T-cell (primary cell): ENCODE results near the gene RIN3. TPM values are rescaled to one million over a fixed set of nuclear protein-coding genes. Genes with fewer than 3 reads are reported as not detected.
A peak's percentile ranks its signal among the peaks of the same experiment; 100 is the strongest.

Source experiments
- ATAC-seq, 4 experiments: fragments of 200-7000 bp in 3 of 4; fragments of 150-1000 bp in 1 of 4; cut with Tn5 transposase; replicated peaks in 1 of 4; 1 replicate in 3 of 4; 2 replicates in 1 of 4; pipeline ENCODE4 v1.10.0; 2021; ENCODE audit warnings: moderate library complexity in 3 of 4, mild to moderate bottlenecking in 2 of 4, moderate number of reproducible peaks in 1 of 4
- CTCF ChIA-PET, 2 donors: fragments of 300-600 bp; sonication (Branson Sonifier 250); formaldehyde crosslinking; loops; one replicate each; lab custom pipeline; 2022; ENCODE audit warnings: antibody characterized with exemption in 2 of 2; lab: Charles Lee
- POLR2A ChIA-PET, 2 donors: fragments of 300-600 bp; sonication (Branson Sonifier 250); formaldehyde crosslinking; loops; one replicate each; lab custom pipeline; 2022; ENCODE audit warnings: antibody characterized with exemption in 2 of 2; lab: Charles Lee
- DNase-seq, 35 experiments: peaks; one replicate each; pipeline versions ENCODE4 v3.0.0 to v3.0.0-alpha.2; 2013 to 2023
- H3K27ac ChIP-seq: one replicate; pipeline ENCODE4 v1.5.1; 2013; ENCODE audit warnings: low read length
- H3K27me3 ChIP-seq, 2 experiments: replicated peaks in 1 of 2; 1 replicate in 1 of 2; 2 replicates in 1 of 2; pipeline versions ENCODE4 v1.6.1 to v1.7.0; 2013; ENCODE audit warnings: low read length in 1 of 2, mixed read lengths in 1 of 2; ENCODE audit not compliant: control insufficient read depth in 2 of 2, insufficient read depth in 2 of 2; ENCODE audit errors: extremely low read depth in 1 of 2
- H3K36me3 ChIP-seq, 2 donors: 1 replicate in 1 of 2; 2 replicates in 1 of 2; pipeline versions ENCODE4 v1.6.1 to v1.7.0; 2013; ENCODE audit warnings: low read length in 1 of 2; ENCODE audit not compliant: control insufficient read depth in 2 of 2, insufficient read depth in 1 of 2; ENCODE audit errors: extremely low read depth in 1 of 2
- H3K4me1 ChIP-seq, 2 experiments: 1 replicate in 1 of 2; 2 replicates in 1 of 2; pipeline versions ENCODE4 v1.6.1 to v1.7.0; 2013; ENCODE audit warnings: low read length in 2 of 2, mixed read lengths in 1 of 2; ENCODE audit not compliant: insufficient read depth in 2 of 2, control insufficient read depth in 1 of 2; ENCODE audit errors: extremely low read depth in 1 of 2
- H3K4me3 ChIP-seq, 2 donors: 1 replicate in 1 of 2; 2 replicates in 1 of 2; pipeline versions ENCODE4 v1.5.1 to v1.7.0; 2013; ENCODE audit warnings: mild to moderate bottlenecking in 2 of 2, low read length in 1 of 2, moderate library complexity in 1 of 2; ENCODE audit not compliant: control insufficient read depth in 1 of 2; ENCODE audit errors: extremely low read depth in 1 of 2
- H3K9me3 ChIP-seq: 2 replicates; pipeline ENCODE4 v1.7.0; 2013
- H3K27ac Mint-ChIP-seq, 2 donors: one replicate each; pipeline ENCODE4 v1.8.0; 2020 to 2021; ENCODE audit warnings: mild to moderate bottlenecking in 2 of 2, mixed read lengths in 2 of 2
- H3K27me3 Mint-ChIP-seq, 2 donors: one replicate each; pipeline ENCODE4 v1.8.0; 2021 to 2022; ENCODE audit warnings: mixed read lengths in 2 of 2
- H3K36me3 Mint-ChIP-seq: one replicate; pipeline ENCODE4 v1.8.0; 2021; ENCODE audit warnings: mixed read lengths
- H3K4me1 Mint-ChIP-seq, 3 donors: one replicate each; pipeline ENCODE4 v1.8.0; 2020 to 2022; ENCODE audit warnings: mixed read lengths in 3 of 3, mild to moderate bottlenecking in 1 of 3
- H3K4me3 Mint-ChIP-seq, 3 donors: one replicate each; pipeline ENCODE4 v1.8.0; 2020 to 2022; ENCODE audit warnings: mild to moderate bottlenecking in 3 of 3, mixed read lengths in 3 of 3, moderate library complexity in 3 of 3
- H3K9me3 Mint-ChIP-seq, 3 donors: one replicate each; pipeline ENCODE4 v1.8.0; 2020 to 2022; ENCODE audit warnings: mixed read lengths in 3 of 3
- WGBS: methylation state at CpG from one replicate; pipeline ENCODE4 v1.1.5; 2013; ENCODE audit warnings: missing lambda C conversion rate; ENCODE audit not compliant: insufficient coverage; 5-methylcytosine and 5-hydroxymethylcytosine counted together
- total RNA-seq, 35 experiments: library from RNA in 6 of 35; stranded (reverse) in 6 of 35; fragments of 120-200 nt in 1 of 35; gene quantifications; one replicate each; pipeline versions ENCODE4 v1.2.1 to v1.2.4 and lab custom pipeline; 2013 to 2026

RIN3 gene
- total RNA-seq, 5 donors from 2014 or later (not counting 1 experiment from before 2014, with no cell fraction given): 89.9 to 107 (median 97.0) TPM

- Histone ChIP-seq H3K4me3 (no peak overlapping the region), H3K27ac (no peak overlapping the region), H3K9me3 (no peaks in the 10 kb centered on the region), H3K27me3 (peaks cover 0 to 8% of the 10 kb centered on the region in 2 experiments), H3K4me1 (peaks cover 0 to 8% of the 10 kb centered on the region in 2 experiments), H3K36me3 (no peaks in the 10 kb centered on the region)
- no peak overlapping the region for H3K4me3 Mint-ChIP-seq
- H3K36me3 Mint-ChIP-seq: peaks cover 33% of the 10 kb centered on the region
- no peaks in the 10 kb centered on the region for H3K27me3 Mint-ChIP-seq
- POLR2A ChIA-PET: no interaction called here
- CTCF ChIA-PET: interaction anchor here in 1 of 2 donors (0.7 kb wide), 1 partner anchor 313 kb away, joined by 7 read pairs; no protein-coding TSS in a partner anchor
- peaks cover 3 to 12% (median 4%) of the 10 kb centered on the region in 3 donors for H3K4me1 Mint-ChIP-seq
- H3K27ac Mint-ChIP-seq: no peak overlapping the region
- ATAC-seq: no peak
- no CpG with 5 or more reads among the region's 14 CpGs for WGBS
- peaks cover 3 to 5% (median 4%) of the 10 kb centered on the region in 3 donors for H3K9me3 Mint-ChIP-seq
- no peak for DNase-seq
These were observed 216.2 kb downstream of the RIN3 start for GRCh38 chr14:92729634-92730358.

- H3K36me3 Mint-ChIP-seq: peaks cover 26% of the 10 kb centered on the region
- H3K36me3 ChIP-seq: no peaks in the 10 kb centered on the region
- CTCF ChIA-PET: no interaction called here
- H3K4me1 ChIP-seq: peaks cover 0 to 2% of the 10 kb centered on the region in 2 experiments
- H3K9me3 ChIP-seq: no peaks in the 10 kb centered on the region
- peaks cover 0 to 8% of the 10 kb centered on the region in 2 experiments for H3K27me3 ChIP-seq
- H3K4me3 ChIP-seq: no peak overlapping the region
- no peak for DNase-seq
- H3K27ac Mint-ChIP-seq: no peak overlapping the region
- H3K9me3 Mint-ChIP-seq: peaks cover 3 to 5% (median 3%) of the 10 kb centered on the region in 3 donors
- ATAC-seq: no peak
- POLR2A ChIA-PET: no interaction called here
- WGBS: no CpG with 5 or more reads among the region's 3 CpGs
- no peak overlapping the region for H3K27ac ChIP-seq
- H3K27me3 Mint-ChIP-seq: no peaks in the 10 kb centered on the region
- H3K4me3 Mint-ChIP-seq: no peak overlapping the region
- peaks cover 5 to 8% (median 5%) of the 10 kb centered on the region in 3 donors for H3K4me1 Mint-ChIP-seq
These were observed 218.1 kb downstream of the RIN3 start for GRCh38 chr14:92731622-92732115.

DNA sequence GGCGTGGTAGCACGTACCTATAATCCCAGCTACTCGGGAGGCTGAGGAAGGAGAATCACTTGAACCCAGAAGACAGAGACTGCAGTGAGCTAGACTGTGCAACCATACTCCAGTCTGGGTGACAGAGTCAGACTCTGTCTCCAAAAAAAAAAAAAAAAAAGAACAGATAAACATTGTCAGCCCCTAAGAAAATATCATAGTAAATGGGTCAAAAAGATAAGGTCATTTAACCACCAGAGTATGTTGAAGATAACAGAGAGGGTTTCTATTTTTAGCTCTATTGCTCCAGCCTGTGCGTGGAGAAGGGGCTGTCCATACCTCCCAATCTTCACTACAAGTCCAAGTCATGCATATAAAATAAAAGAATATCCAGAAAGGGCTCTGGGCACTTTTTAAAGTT, 219.4 kb downstream of the RIN3 start:
- H3K4me1 ChIP-seq: peaks cover 8 to 13% of the 10 kb centered on the region in 2 experiments
- H3K4me1 Mint-ChIP-seq: peaks cover 15 to 18% (median 16%) of the 10 kb centered on the region in 3 donors
- no peak for DNase-seq
- ATAC-seq: no peak
- H3K36me3 Mint-ChIP-seq: peaks cover 18% of the 10 kb centered on the region
- H3K27me3 ChIP-seq: peaks cover 0 to 8% of the 10 kb centered on the region in 2 experiments
- H3K9me3 ChIP-seq: no peaks in the 10 kb centered on the region
- no peak overlapping the region for H3K4me3 Mint-ChIP-seq
- no peak overlapping the region for H3K4me3 ChIP-seq
- no peaks in the 10 kb centered on the region for H3K36me3 ChIP-seq
- no CpG with 5 or more reads among the region's 4 CpGs for WGBS
- no peak overlapping the region for H3K27ac Mint-ChIP-seq
- no peak overlapping the region for H3K27ac ChIP-seq
- ChIA-PET POLR2A (no interaction called here), CTCF (interaction anchor here in 1 of 2 donors (0.7 kb wide), 1 partner anchor 541 kb away, joined by 5 read pairs; no protein-coding TSS in a partner anchor)
- H3K9me3 Mint-ChIP-seq: peaks cover 0 to 5% (median 3%) of the 10 kb centered on the region in 3 donors
- H3K27me3 Mint-ChIP-seq: no peaks in the 10 kb centered on the region

GRCh38 chr14:92734618-92735017, 221.0 kb downstream of the RIN3 start:
- POLR2A ChIA-PET: no interaction called here
- CTCF ChIA-PET: no interaction called here

GRCh38 chr14:92735344-92735743, 221.8 kb downstream of the RIN3 start:
- no peak for DNase-seq
- Histone ChIP-seq H3K4me1 (peaks cover 8 to 13% of the 10 kb centered on the region in 2 experiments), H3K9me3 (no peaks in the 10 kb centered on the region), H3K27ac (no peak overlapping the region), H3K27me3 (peaks cover 0 to 2% of the 10 kb centered on the region in 2 experiments), H3K36me3 (no peaks in the 10 kb centered on the region), H3K4me3 (no peak overlapping the region)
- Mint-ChIP-seq H3K4me1 (peaks cover 13 to 20% (median 17%) of the 10 kb centered on the region in 3 donors), H3K9me3 (peaks cover 0 to 5% (median 3%) of the 10 kb centered on the region in 3 donors), H3K27ac (no peak overlapping the region), H3K36me3 (peaks cover 18% of the 10 kb centered on the region), H3K27me3 (no peaks in the 10 kb centered on the region), H3K4me3 (no peak overlapping the region)
- WGBS: 86% methylated on average over 6 of the region's 6 CpGs
- ChIA-PET CTCF (no interaction called here), POLR2A (no interaction called here)
- no peak for ATAC-seq

More at GRCh38 chr14:92734618-92735017, 221.0 kb downstream of the RIN3 start:
- Histone ChIP-seq H3K36me3 (no peaks in the 10 kb centered on the region), H3K4me3 (no peak overlapping the region), H3K4me1 (peaks cover 8 to 13% of the 10 kb centered on the region in 2 experiments), H3K27ac (no peak overlapping the region), H3K27me3 (peaks cover 0 to 2% of the 10 kb centered on the region in 2 experiments), H3K9me3 (no peaks in the 10 kb centered on the region)
- Mint-ChIP-seq H3K36me3 (peaks cover 18% of the 10 kb centered on the region), H3K27ac (no peak overlapping the region), H3K4me3 (no peak overlapping the region), H3K4me1 (peaks cover 16 to 20% (median 17%) of the 10 kb centered on the region in 3 donors), H3K27me3 (no peaks in the 10 kb centered on the region), H3K9me3 (peaks cover 0 to 5% (median 3%) of the 10 kb centered on the region in 3 donors)
- ATAC-seq: no peak
- 88% methylated on average over 1 of the region's 7 CpGs for WGBS
- no peak for DNase-seq

DNA sequence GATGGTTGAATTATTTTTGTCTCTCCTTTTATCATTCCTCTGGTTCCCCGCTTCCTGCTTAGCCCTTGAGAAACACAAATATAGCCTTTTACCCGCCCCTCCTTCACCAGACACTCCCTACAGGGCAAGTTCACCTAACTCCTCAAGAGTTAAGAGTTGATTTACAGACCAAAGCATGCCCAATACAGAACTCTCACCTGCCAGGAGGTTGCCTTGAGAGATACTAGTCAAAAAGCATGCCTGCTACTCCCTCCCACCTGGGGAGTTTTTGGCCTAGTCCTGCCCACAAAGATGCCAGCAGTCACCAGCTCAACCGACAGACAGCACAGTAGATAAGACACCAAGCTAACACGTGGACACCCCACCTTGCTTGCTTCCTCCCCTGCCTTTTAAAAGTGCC, 223.6 kb downstream of the RIN3 start:
- H3K27me3 Mint-ChIP-seq: no peaks in the 10 kb centered on the region
- 67% methylated on average over 1 of the region's 4 CpGs for WGBS
- peak in 16 of 35 experiments; percentile 4 to 38 (median 19) for DNase-seq
- ChIA-PET POLR2A (no interaction called here), CTCF (no interaction called here)
- peaks cover 5% of the 10 kb centered on the region for H3K36me3 Mint-ChIP-seq
- Histone ChIP-seq H3K9me3 (no peaks in the 10 kb centered on the region), H3K4me1 (peaks cover 8 to 13% of the 10 kb centered on the region in 2 experiments), H3K4me3 (no peak overlapping the region), H3K36me3 (no peaks in the 10 kb centered on the region), H3K27me3 (no peaks in the 10 kb centered on the region), H3K27ac (no peak overlapping the region)
- peak overlapping the region; percentile 77 to 90 for H3K27ac Mint-ChIP-seq
- peaks cover 13 to 20% (median 17%) of the 10 kb centered on the region in 3 donors for H3K4me1 Mint-ChIP-seq
- peak; percentile 62 to 95 (median 72) for ATAC-seq
- peak overlapping the region in 2 of 3 donors; percentile 1 to 18 for H3K4me3 Mint-ChIP-seq
- no peaks in the 10 kb centered on the region for H3K9me3 Mint-ChIP-seq
